H1 (cell line): ENCODE results near the gene LSM7.

ENCODE experiments used
- CTBP2 ChIP-seq: IDR thresholded peaks from 2 replicates; pipeline ENCODE4 v1.7.0; 2011; ENCODE audit warnings: borderline replicate concordance, mild to moderate bottlenecking, moderate library complexity, mixed read lengths, low read length; ENCODE audit not compliant: insufficient read depth, insufficient read length
- CTCF ChIP-seq, 3 experiments: IDR thresholded peaks; 1 replicate in 2 of 3; 2 replicates in 1 of 3; pipeline versions ENCODE4 v1.5.1 to v1.6.1; 2011; ENCODE audit warnings: low read length in 3 of 3, mild to moderate bottlenecking in 3 of 3, inconsistent platforms in 2 of 3, low read depth in 1 of 3, moderate library complexity in 1 of 3; ENCODE audit not compliant: insufficient read depth in 1 of 3; ENCODE audit errors: control extremely low read depth in 1 of 3
- EZH2 ChIP-seq: fragments of 200-600 bp; sonication (generic); IDR thresholded peaks from 2 replicates; pipeline ENCODE4 v1.7.1; 2012; ENCODE audit warnings: low read depth, mild to moderate bottlenecking, moderate library complexity, low read length, inconsistent platforms; ENCODE audit not compliant: severe bottlenecking
- GTF2F1 ChIP-seq: IDR thresholded peaks from 2 replicates; pipeline ENCODE4 v1.6.1; 2012; ENCODE audit warnings: low read depth, low read length, improper control_type of control experiment, borderline replicate concordance
- RFX5 ChIP-seq: IDR thresholded peaks from 2 replicates; pipeline ENCODE4 v1.6.1; 2011; ENCODE audit warnings: low read depth, low read length, improper control_type of control experiment, borderline replicate concordance
- SP1 ChIP-seq: IDR thresholded peaks from 2 replicates; pipeline ENCODE4 v1.6.1; 2011; ENCODE audit warnings: low read depth, low read length

GRCh38 chr19:2361246-2362045 lies 33.1 kb upstream of the LSM7 start:
- TF ChIP-seq CTBP2, result no peak
- TF ChIP-seq RFX5, result no peak
- TF ChIP-seq CTCF (IDR thresholded peaks at IDR 0.05; ENCODE audit: control extremely low read depth in 1 of 3, insufficient read depth in 1 of 3, low read depth in 1 of 3, low read length in 3 of 3), result no peak
- no peak for TF ChIP-seq GTF2F1
- no peak for TF ChIP-seq SP1
- no peak for TF ChIP-seq EZH2
